Measurements from ENCODE around the gene PDZRN4. TPM values are rescaled to one million over a fixed set of nuclear protein-coding genes. Genes with fewer than 3 reads are reported as not detected.

PDZRN4 gene
- total RNA-seq, 4 donors from 2014 or later: 2.1 to 10.6 (median 5.8) TPM

GRCh38 chr12:41409628-41410027 lies 221.5 kb downstream of the PDZRN4 start:
- H3K4me1 ChIP-seq: no peaks in the 10 kb centered on the region
- TF ChIP-seq CTCF (IDR thresholded peaks at IDR 0.05): no peak
- no peak for TF ChIP-seq POLR2A (IDR thresholded peaks at IDR 0.05)
- H3K27ac ChIP-seq: no peak overlapping the region
- H3K9me3 ChIP-seq: peaks cover 0 to 5% of the 10 kb centered on the region in 2 donors
- H3K27me3 ChIP-seq: no peaks in the 10 kb centered on the region
- no peak overlapping the region for H3K4me3 ChIP-seq
- H3K36me3 ChIP-seq: no peaks in the 10 kb centered on the region
- intact Hi-C loops (cut with DNase I; ENCODE audit: low total_unique reads): no loop called here
- DNase-seq: no peak

- Histone ChIP-seq H3K4me3 (no peak overlapping the region), H3K27ac (no peak overlapping the region), H3K27me3 (no peaks in the 10 kb centered on the region), H3K4me1 (no peaks in the 10 kb centered on the region), H3K9me3 (no peaks in the 10 kb centered on the region), H3K36me3 (no peaks in the 10 kb centered on the region)
- DNase-seq: no peak
- intact Hi-C loops (cut with DNase I; ENCODE audit: low total_unique reads): no loop called here
- TF ChIP-seq CTCF (IDR thresholded peaks at IDR 0.05) (no peak), POLR2A (IDR thresholded peaks at IDR 0.05) (no peak)
These were observed 230.5 kb downstream of the PDZRN4 start for GRCh38 chr12:41418586-41418985.

GRCh38 chr12:41419131-41419893 lies 231.2 kb downstream of the PDZRN4 start:
- H3K4me1 ChIP-seq: no peaks in the 10 kb centered on the region
- no peaks in the 10 kb centered on the region for H3K27me3 ChIP-seq
- no peak overlapping the region for H3K27ac ChIP-seq
- no peaks in the 10 kb centered on the region for H3K36me3 ChIP-seq
- H3K4me3 ChIP-seq: no peak overlapping the region
- intact Hi-C loops (cut with DNase I; ENCODE audit: low total_unique reads): no loop called here
- H3K9me3 ChIP-seq: no peaks in the 10 kb centered on the region
- no peak for TF ChIP-seq CTCF (IDR thresholded peaks at IDR 0.05)
- TF ChIP-seq POLR2A (IDR thresholded peaks at IDR 0.05): no peak
- DNase-seq: no peak

- Histone ChIP-seq H3K27me3 (no peaks in the 10 kb centered on the region), H3K4me1 (no peaks in the 10 kb centered on the region), H3K9me3 (no peaks in the 10 kb centered on the region), H3K27ac (no peak overlapping the region), H3K36me3 (no peaks in the 10 kb centered on the region), H3K4me3 (no peak overlapping the region)
- no peak for DNase-seq
- intact Hi-C loops (cut with DNase I; ENCODE audit: low total_unique reads): no loop called here
- no peak for TF ChIP-seq POLR2A (IDR thresholded peaks at IDR 0.05)
- TF ChIP-seq CTCF (IDR thresholded peaks at IDR 0.05): no peak
These were observed 236.5 kb downstream of the PDZRN4 start for GRCh38 chr12:41424651-41425050.

- intact Hi-C loops (cut with DNase I; ENCODE audit: low total_unique reads): no loop called here
- no peaks in the 10 kb centered on the region for H3K27me3 ChIP-seq
- no peak for TF ChIP-seq POLR2A (IDR thresholded peaks at IDR 0.05)
- TF ChIP-seq CTCF (IDR thresholded peaks at IDR 0.05): no peak
- no peaks in the 10 kb centered on the region for H3K36me3 ChIP-seq
- no peak overlapping the region for H3K27ac ChIP-seq
- H3K9me3 ChIP-seq: no peaks in the 10 kb centered on the region
- no peaks in the 10 kb centered on the region for H3K4me1 ChIP-seq
- no peak for DNase-seq
- H3K4me3 ChIP-seq: no peak overlapping the region
These were observed 245.3 kb downstream of the PDZRN4 start for GRCh38 chr12:41433460-41433859.
